ENCODE results near the gene GJB5.

Gene GJB5

DNA sequence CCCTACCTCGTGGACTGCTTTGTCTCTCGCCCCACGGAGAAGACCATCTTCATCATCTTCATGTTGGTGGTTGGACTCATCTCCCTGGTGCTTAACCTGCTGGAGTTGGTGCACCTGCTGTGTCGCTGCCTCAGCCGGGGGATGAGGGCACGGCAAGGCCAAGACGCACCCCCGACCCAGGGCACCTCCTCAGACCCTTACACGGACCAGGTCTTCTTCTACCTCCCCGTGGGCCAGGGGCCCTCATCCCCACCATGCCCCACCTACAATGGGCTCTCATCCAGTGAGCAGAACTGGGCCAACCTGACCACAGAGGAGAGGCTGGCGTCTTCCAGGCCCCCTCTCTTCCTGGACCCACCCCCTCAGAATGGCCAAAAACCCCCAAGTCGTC, 39.9 kb downstream of the GJB5 start:
- no peak for DNase-seq (ENCODE audit: low read depth)

DNA sequence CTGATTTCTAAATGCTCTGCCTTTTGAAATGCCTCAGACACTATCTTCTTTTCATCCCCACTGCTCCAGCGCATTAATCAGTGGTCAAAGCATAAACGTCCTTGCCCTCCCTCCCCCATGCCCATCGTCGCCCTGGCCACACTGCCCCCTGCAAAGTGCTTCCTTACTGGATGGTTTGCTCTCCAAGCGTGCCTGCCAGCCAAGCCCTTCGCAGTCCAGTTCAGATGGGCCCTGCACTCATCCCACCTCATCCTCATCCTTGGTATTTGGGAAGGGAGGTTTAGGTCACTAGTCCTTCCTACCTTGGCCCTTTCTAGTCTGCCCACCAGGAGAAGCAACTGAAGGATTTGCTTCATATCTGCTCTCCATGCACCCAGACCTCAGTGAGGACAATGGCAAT, 41.1 kb downstream of the GJB5 start:
- DNase-seq (ENCODE audit: low read depth): no peak

DNA sequence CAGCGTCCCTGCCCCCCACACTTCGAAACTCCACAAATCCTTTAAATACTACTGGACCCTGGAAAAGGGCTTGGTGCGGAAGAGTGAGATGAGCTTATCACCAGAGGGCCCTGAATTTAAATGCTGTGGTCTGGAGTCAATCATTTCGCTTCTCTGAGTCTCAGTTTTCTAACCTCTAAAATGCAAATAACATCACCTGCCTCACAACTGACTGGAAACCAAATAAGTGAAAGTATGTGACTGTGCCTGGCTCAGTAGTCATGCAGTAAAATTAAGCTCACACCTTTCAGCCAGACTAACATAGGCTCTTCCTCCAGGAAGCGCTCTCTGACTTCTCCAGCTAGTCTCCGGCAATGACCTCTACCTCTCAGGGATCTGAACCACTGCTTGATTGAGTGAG, 42.1 kb downstream of the GJB5 start:
- no peak for DNase-seq (ENCODE audit: low read depth)

DNA sequence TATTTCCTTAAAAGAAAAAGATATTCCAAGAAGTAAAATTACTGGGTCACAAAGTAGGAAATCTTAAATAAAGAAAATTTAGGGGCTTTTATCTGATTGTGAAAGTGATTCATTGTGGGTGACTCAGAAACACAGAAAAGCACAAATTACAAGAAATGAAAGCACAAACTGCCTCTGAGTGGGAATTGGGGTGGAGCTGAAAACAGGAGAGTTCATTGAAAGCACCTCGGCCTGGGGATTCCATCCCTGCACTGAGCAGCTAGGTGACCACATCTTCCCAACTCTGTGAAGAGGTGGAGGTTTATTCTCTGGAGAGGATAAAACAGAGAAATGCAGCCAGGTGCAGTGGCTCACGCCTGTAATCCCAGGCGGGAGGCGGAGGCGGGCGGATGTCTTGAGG, 45.4 kb downstream of the GJB5 start:
- DNase-seq (ENCODE audit: low read depth): no peak

DNA sequence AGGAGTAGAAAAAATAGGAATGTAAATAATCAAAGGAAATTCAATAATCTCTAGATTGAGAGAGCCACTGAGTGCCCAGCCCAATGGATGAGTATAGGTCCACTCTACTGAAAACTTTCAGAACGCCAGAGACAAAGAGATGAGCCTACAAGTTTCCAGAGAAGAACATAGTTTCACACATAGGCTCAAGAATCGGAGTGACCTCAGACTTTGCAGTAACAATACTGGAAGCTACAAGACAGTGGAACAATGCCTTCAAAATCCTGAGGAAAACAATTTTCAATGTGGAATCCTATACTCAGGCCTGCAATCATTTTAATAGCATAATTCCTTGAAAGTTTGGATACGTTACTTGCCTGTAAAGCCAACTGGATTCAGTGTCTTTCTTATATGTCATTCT, 48.9 kb downstream of the GJB5 start:
- no peak for DNase-seq (ENCODE audit: low read depth)

DNA sequence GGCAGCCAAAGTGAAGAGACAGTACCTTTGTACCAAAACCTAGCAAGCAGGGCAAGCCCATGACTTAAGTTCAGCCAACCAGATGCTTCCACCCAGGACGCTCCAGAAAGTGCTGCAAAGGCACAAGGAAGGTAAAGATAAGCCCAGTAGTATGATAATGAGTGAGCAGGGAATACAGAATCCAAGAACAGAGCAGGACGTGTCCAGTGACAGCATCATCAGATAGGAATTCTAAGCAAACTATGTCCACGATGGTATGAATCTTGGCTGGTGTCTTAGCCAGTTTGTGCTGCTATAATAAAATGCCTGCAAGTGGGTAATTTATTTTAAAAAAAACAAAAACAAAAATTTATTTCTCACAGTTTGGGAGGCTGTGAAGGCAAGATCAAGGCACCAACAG, 51.5 kb downstream of the GJB5 start:
- DNase-seq (ENCODE audit: low read depth): no peak
